GM19452 (cell line): ENCODE measurements around the gene KHNYN.
A peak's percentile ranks its signal among the peaks of the same experiment; 100 is the strongest.
"Not testable (repeated sequence)": the region's sequence is repeated elsewhere in the genome, so short reads cannot be mapped to it uniquely, and the experiment has no call there.

Experiments
- ATAC-seq: cut with Tn5 transposase; IDR thresholded peaks from one replicate; pipeline ENCODE4 v1.9.1; 2021; ENCODE audit not compliant: unreplicated experiment

KHNYN gene

GRCh38 chr14:24465805-24466204, 36.1 kb downstream of the KHNYN start:
- ATAC-seq, result no peak

- ATAC-seq, result not testable (repeated sequence)
Observed at GRCh38 chr14:24470450-24470849, 40.7 kb downstream of the KHNYN start.

DNA sequence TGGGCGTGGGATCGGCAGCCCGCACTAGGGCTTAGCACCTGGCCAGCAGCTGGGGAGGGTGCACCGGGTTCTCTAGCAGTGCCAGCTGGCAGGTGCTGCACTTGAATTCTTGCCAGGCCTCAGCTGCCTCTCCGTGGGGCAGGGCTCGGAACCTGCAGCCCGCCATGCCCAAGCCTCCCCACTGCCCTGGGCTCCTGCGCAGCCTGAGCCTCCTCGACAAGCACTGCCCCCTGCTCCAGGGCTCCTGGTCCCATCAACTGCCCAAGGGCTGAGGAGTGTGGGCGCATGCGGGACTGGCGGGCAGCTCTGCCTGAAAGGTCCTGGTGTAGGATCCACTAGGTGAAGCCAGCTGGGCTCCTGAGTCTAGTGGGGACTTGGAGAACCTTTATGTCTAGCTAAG, 43.5 kb downstream of the KHNYN start:
- no peak for ATAC-seq

GRCh38 chr14:24475261-24475660, 45.5 kb downstream of the KHNYN start:
- no peak for ATAC-seq

DNA sequence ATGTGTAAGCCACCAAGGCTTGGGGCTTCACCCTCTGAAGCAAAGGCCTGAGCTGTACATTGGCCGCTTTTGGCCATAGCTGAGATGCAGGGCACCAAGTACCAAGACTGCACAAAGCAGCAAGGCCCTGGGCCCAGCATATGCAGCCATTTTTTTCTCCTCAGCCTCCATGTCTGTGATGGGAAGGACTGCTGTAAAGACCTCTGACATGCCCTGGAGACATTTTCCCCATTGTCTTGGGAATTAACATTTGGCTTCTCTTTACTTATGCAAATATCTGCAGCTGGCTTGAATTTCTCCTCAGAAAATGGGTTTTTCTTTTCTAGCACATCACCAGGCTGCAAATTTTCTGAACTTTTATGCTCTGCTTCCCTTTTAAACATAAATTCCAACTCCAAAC, 50.2 kb downstream of the KHNYN start:
- ATAC-seq, result not testable (repeated sequence)

DNA sequence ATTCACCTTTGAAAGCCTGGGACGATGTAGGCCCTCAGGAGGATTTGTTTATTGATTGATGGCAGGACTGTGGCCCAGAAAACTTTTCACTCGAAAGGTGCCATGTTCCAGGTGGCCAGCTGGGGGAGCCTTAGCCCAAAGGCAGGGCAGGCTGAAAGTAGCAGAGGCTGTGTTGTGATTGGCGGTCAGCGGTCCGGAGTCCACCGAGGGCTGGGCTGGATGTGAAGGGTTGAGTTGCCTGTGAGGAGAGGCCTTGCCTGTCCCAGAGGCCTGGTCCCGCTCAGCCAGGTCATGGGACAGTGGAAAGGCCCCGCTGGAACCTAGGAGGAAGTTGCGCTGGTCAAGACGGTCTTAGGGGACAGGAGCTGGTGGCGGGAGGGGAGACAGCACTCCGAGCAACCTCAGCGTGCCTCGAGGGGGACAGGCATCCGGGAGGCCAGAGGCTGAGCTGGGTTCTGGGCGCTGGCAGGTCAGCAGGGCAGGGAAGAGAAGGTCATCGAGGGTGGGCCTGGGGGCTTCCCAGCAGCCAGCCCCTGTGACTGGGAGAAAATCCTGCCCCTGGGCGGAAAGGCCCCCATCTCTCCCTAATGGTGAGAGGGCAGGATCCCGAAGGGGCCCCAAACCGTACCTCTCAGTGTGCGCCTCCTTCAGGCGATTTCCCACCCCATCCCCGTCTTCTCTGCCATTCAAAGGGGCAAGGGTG, 52.0 kb downstream of the KHNYN start:
- ATAC-seq, result peak; percentile 75

- not testable (repeated sequence) for ATAC-seq
Observed at GRCh38 chr14:24482699-24483303, 53.0 kb downstream of the KHNYN start.

GRCh38 chr14:24483604-24484252, 54.0 kb downstream of the KHNYN start:
- no peak for ATAC-seq
